BLaER1 (cell line): ENCODE data around the gene COX7A2L.

Experiments used
- H3K27ac ChIP-seq: shearing (Covaris generic); formaldehyde crosslinking; 2 replicates; pipeline ENCODE4 v1.8.1; 2022
- H3K27me3 ChIP-seq: shearing (Covaris generic); formaldehyde crosslinking; 2 replicates; pipeline ENCODE4 v1.8.1; 2022
- H3K36me3 ChIP-seq: shearing (Covaris generic); formaldehyde crosslinking; 2 replicates; pipeline ENCODE4 v1.8.1; 2022
- H3K4me1 ChIP-seq: shearing (Covaris generic); formaldehyde crosslinking; 2 replicates; pipeline ENCODE4 v1.8.1; 2022
- H3K4me2 ChIP-seq: shearing (Covaris generic); formaldehyde crosslinking; 2 replicates; pipeline ENCODE4 v1.8.1; 2022
- H3K4me3 ChIP-seq: shearing (Covaris generic); formaldehyde crosslinking; 2 replicates; pipeline ENCODE4 v1.8.1; 2022
- H3K9ac ChIP-seq: shearing (Covaris generic); formaldehyde crosslinking; 2 replicates; pipeline ENCODE4 v1.8.1; 2022
- H3K9me3 ChIP-seq: shearing (Covaris generic); formaldehyde crosslinking; 2 replicates; pipeline ENCODE4 v1.8.1; 2022
- H4K20me1 ChIP-seq: shearing (Covaris generic); formaldehyde crosslinking; 2 replicates; pipeline ENCODE4 v1.8.1; 2022
- Cebpa-rat ChIP-seq: shearing (Covaris generic); IDR thresholded peaks from 2 replicates; pipeline ENCODE4 v1.8.1; 2022

COX7A2L gene

GRCh38 chr2:42309366-42309765 is 51.7 kb downstream of the COX7A2L start:
- no peak for TF ChIP-seq Cebpa-rat

GRCh38 chr2:42307180-42307579 is 53.8 kb downstream of the COX7A2L start:
- H3K9ac ChIP-seq: no peak overlapping the region
- no peaks in the 10 kb centered on the region for H3K27me3 ChIP-seq
- H3K4me2 ChIP-seq: no peak overlapping the region
- no peaks in the 10 kb centered on the region for H3K4me1 ChIP-seq
- no peak for TF ChIP-seq Cebpa-rat
- H3K27ac ChIP-seq: no peak overlapping the region
- no peak overlapping the region for H3K4me3 ChIP-seq
- peaks cover 30% of the 10 kb centered on the region for H3K36me3 ChIP-seq
- no peaks in the 10 kb centered on the region for H3K9me3 ChIP-seq
- H4K20me1 ChIP-seq: no peaks in the 10 kb centered on the region

More at GRCh38 chr2:42309366-42309765, 51.7 kb downstream of the COX7A2L start:
- Histone ChIP-seq H3K9me3 (no peaks in the 10 kb centered on the region), H3K9ac (no peak overlapping the region), H3K27ac (no peak overlapping the region), H4K20me1 (no peaks in the 10 kb centered on the region), H3K36me3 (peaks cover 10% of the 10 kb centered on the region), H3K27me3 (no peaks in the 10 kb centered on the region), H3K4me3 (no peak overlapping the region), H3K4me2 (no peak overlapping the region), H3K4me1 (no peaks in the 10 kb centered on the region)

GRCh38 chr2:42304059-42304713 is 56.8 kb downstream of the COX7A2L start:
- H3K27ac ChIP-seq: no peak overlapping the region
- TF ChIP-seq Cebpa-rat: no peak
- H3K9me3 ChIP-seq: no peaks in the 10 kb centered on the region
- no peak overlapping the region for H3K4me2 ChIP-seq
- H3K27me3 ChIP-seq: no peaks in the 10 kb centered on the region
- no peak overlapping the region for H3K4me3 ChIP-seq
- H3K9ac ChIP-seq: no peak overlapping the region
- H4K20me1 ChIP-seq: no peaks in the 10 kb centered on the region
- no peaks in the 10 kb centered on the region for H3K4me1 ChIP-seq
- H3K36me3 ChIP-seq: peaks cover 37% of the 10 kb centered on the region

- Histone ChIP-seq H3K27me3 (no peaks in the 10 kb centered on the region), H3K36me3 (peaks cover 39% of the 10 kb centered on the region), H3K9me3 (no peaks in the 10 kb centered on the region), H4K20me1 (no peaks in the 10 kb centered on the region), H3K4me1 (no peaks in the 10 kb centered on the region), H3K9ac (no peak overlapping the region), H3K27ac (no peak overlapping the region), H3K4me3 (no peak overlapping the region), H3K4me2 (no peak overlapping the region)
- TF ChIP-seq Cebpa-rat: no peak
These were observed 57.8 kb downstream of the COX7A2L start for GRCh38 chr2:42303252-42303651.

GRCh38 chr2:42300527-42300926 is 60.5 kb downstream of the COX7A2L start:
- no peaks in the 10 kb centered on the region for H3K27me3 ChIP-seq
- TF ChIP-seq Cebpa-rat: no peak
- H3K4me1 ChIP-seq: peaks cover 25% of the 10 kb centered on the region
- no peak overlapping the region for H3K27ac ChIP-seq
- H3K36me3 ChIP-seq: peaks cover 49% of the 10 kb centered on the region
- H3K4me2 ChIP-seq: no peak overlapping the region
- no peaks in the 10 kb centered on the region for H3K9me3 ChIP-seq
- H3K4me3 ChIP-seq: no peak overlapping the region
- no peaks in the 10 kb centered on the region for H4K20me1 ChIP-seq
- no peak overlapping the region for H3K9ac ChIP-seq
